Left ventricle myocardium inferior (tissue), 1 donor: ENCODE measurements around the gene DHRS1. TPM values are rescaled to one million over a fixed set of nuclear protein-coding genes. Genes with fewer than 3 reads are reported as not detected.

Source experiments
- DNase-seq: peaks from one replicate; pipeline ENCODE4 v3.0.0-alpha.2; 2020
- H3K27ac ChIP-seq: fragments of 200-600 bp; replicated peaks from 2 replicates; pipeline ENCODE4 v1.8.0; 2021
- H3K27me3 ChIP-seq: fragments of 200-600 bp; 2 replicates; pipeline ENCODE4 v1.8.0; 2021; ENCODE audit warnings: low read depth
- H3K36me3 ChIP-seq: fragments of 200-600 bp; 2 replicates; pipeline ENCODE4 v1.8.0; 2021
- H3K4me1 ChIP-seq: fragments of 200-600 bp; 2 replicates; pipeline ENCODE4 v1.8.0; 2021
- H3K4me3 ChIP-seq: fragments of 200-600 bp; 2 replicates; pipeline ENCODE4 v1.8.0; 2021; ENCODE audit warnings: mild to moderate bottlenecking, moderate library complexity
- H3K9me3 ChIP-seq: fragments of 200-600 bp; replicated peaks from 2 replicates; pipeline ENCODE4 v1.8.0; 2021
- CTCF ChIP-seq: fragments of 200-600 bp; IDR thresholded peaks from 2 replicates; pipeline ENCODE4 v1.8.0; 2021; ENCODE audit warnings: antibody characterized with exemption, mild to moderate bottlenecking, borderline replicate concordance
- intact Hi-C: fragments of 100-400 bp; cut with micrococcal nuclease; formaldehyde crosslinking; loops from one replicate; pipeline ENCODE4 v1.11.0; 2022
- total RNA-seq: library from RNA; stranded (reverse); fragmentation: NEBNext Ultra II Directional; extraction: Animal tissue kit (Norgen Biotek cat#: 25700); gene quantifications from one replicate; pipeline ENCODE4 v1.2.1, GENCODE V29; 2021
- donor health status: DM: no; HTN: yes; CAD: no; lungs with severe emphysema.

Gene DHRS1
- total RNA-seq, 1 donor from 2014 or later, result 6.9 TPM

DNA sequence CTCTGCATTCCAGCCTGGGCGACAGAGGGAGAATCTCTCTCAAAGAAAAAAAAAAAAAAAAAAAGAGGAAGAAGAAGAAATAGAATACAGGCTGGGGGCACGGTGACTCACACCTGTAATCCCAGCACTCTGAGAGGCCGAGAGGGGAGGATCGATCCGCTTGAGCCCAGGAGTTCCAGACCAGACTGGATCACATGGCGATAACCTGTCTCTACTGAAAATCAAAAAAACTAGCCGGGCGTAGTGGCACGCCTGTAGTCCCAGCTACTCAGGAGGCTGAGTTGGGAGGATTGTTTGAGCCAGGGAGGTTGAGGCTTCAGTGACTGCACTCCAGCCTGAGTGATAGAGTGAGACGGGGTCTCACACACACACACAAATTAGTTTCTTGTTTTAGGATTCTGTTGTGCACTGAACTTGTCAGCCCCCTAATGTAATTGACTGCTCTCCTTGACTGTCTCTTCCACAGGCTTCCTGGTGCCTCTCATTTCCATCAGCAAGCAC lies 56.2 kb downstream of the DHRS1 start:
- DNase-seq, result no peak
- Histone ChIP-seq H3K4me1 (peaks cover 47% of the 10 kb centered on the region), H3K36me3 (peaks cover 31% of the 10 kb centered on the region), H3K27ac (peak overlapping the region; percentile 98), H3K9me3 (no peaks in the 10 kb centered on the region), H3K27me3 (no peaks in the 10 kb centered on the region), H3K4me3 (peak overlapping the region; percentile 85)
- no peak for TF ChIP-seq CTCF
- intact Hi-C loops, result no loop called here

DNA sequence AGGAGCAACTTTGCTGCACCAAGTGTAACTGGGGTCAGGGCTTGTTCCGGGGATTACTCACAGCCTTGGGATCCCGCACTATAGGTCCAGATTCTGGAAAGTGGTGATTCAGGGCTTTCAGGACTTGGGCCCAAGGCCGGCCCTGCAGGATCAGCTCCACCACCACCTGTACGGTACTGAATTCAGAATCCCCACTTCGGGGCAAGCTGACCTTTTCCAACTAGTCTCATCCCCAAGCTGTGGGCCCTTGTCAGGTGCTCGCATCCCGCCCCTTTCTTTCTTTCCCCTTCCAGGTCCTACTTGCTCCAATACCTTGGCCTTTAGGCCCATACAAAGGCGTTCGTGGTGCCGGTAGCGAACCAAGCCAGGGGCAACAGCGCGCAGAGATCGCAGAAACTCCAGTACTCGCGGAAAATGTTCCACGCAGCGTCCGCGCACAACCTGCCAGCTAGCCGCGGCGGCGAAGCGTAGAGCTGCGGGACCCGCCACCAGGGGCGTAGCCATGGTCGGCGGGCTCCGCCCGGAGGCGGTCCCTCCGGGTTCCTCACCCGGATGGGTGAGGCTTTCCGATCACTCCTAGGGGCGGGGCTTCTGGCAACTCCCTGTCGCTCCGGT lies 57.6 kb downstream of the DHRS1 start:
- no peaks in the 10 kb centered on the region for H3K9me3 ChIP-seq
- no peaks in the 10 kb centered on the region for H3K27me3 ChIP-seq
- intact Hi-C loops, result no loop called here
- H3K27ac ChIP-seq, result peak overlapping the region; percentile 98
- peaks cover 62% of the 10 kb centered on the region for H3K4me1 ChIP-seq
- peak; percentile 91 for DNase-seq
- peak overlapping the region; percentile 85 for H3K4me3 ChIP-seq
- H3K36me3 ChIP-seq, result peaks cover 45% of the 10 kb centered on the region
- peak; percentile 78 for TF ChIP-seq CTCF

Other genes with a start within 250 kb of the DHRS1 start
- gene CARMIL3, start 247.8 kb downstream of the DHRS1 start, total RNA-seq, result 0.11 TPM
- gene CPNE6, start 228.2 kb downstream of the DHRS1 start, total RNA-seq, result not detected
- 3.1 TPM for gene PCK2, start 205.5 kb downstream of the DHRS1 start, total RNA-seq
- gene DCAF11, start 185.0 kb downstream of the DHRS1 start, total RNA-seq, result 74.7 TPM
- gene NRL, start 184.8 kb downstream of the DHRS1 start, total RNA-seq, result 1.5 TPM
- gene FITM1, start 169.1 kb downstream of the DHRS1 start, total RNA-seq, result 148 TPM
- 108 TPM for gene PSME1, start 163.6 kb downstream of the DHRS1 start, total RNA-seq
- 14.5 TPM for gene EMC9, start 158.2 kb downstream of the DHRS1 start, total RNA-seq
- gene PSME2, start 153.2 kb downstream of the DHRS1 start, total RNA-seq, result 89.7 TPM
- gene RNF31, start 152.3 kb downstream of the DHRS1 start, total RNA-seq, result 34.8 TPM
- gene IRF9, start 138.5 kb downstream of the DHRS1 start, total RNA-seq, result 24.0 TPM
- 1.6 TPM for gene REC8, start 127.7 kb downstream of the DHRS1 start, total RNA-seq
- 13.3 TPM for gene IPO4, start 111.0 kb downstream of the DHRS1 start, total RNA-seq
- gene TM9SF1, start 104.3 kb downstream of the DHRS1 start, total RNA-seq, result 22.2 TPM
- not detected for gene TSSK4, start 94.1 kb downstream of the DHRS1 start, total RNA-seq
- gene CHMP4A, start 86.3 kb downstream of the DHRS1 start, total RNA-seq, result 33.1 TPM
- gene MDP1, start 83.7 kb downstream of the DHRS1 start, total RNA-seq, result 16.6 TPM
- gene NEDD8, start 67.4 kb downstream of the DHRS1 start, total RNA-seq, result 214 TPM
- 29.7 TPM for gene GMPR2, start 66.9 kb downstream of the DHRS1 start, total RNA-seq
- 30.6 TPM for gene TINF2, start 57.2 kb downstream of the DHRS1 start, total RNA-seq
- gene TGM1, start 36.6 kb downstream of the DHRS1 start, total RNA-seq, result 0.96 TPM
- 22.3 TPM for gene RABGGTA, start 28.2 kb downstream of the DHRS1 start, total RNA-seq
- 23.4 TPM for gene NOP9, start 70 bp upstream of the DHRS1 start, total RNA-seq
- gene CIDEB, start 8.2 kb upstream of the DHRS1 start, total RNA-seq, result 3.1 TPM
- 0.71 TPM for gene LTB4R2, start 10.4 kb upstream of the DHRS1 start, total RNA-seq
- 1.8 TPM for gene LTB4R, start 11.7 kb upstream of the DHRS1 start, total RNA-seq
- gene ADCY4, start 35.3 kb upstream of the DHRS1 start, total RNA-seq, result 26.6 TPM
- gene RIPK3, start 40.2 kb upstream of the DHRS1 start, total RNA-seq, result 3.6 TPM
- 20.6 TPM for gene NFATC4, start 68.4 kb upstream of the DHRS1 start, total RNA-seq
- gene NYNRIN, start 99.2 kb upstream of the DHRS1 start, total RNA-seq, result 8.0 TPM
- gene CBLN3, start 129.9 kb upstream of the DHRS1 start, total RNA-seq, result 0.55 TPM
- 20.5 TPM for gene KHNYN, start 130.2 kb upstream of the DHRS1 start, total RNA-seq
- 74.8 TPM for gene SDR39U1, start 143.0 kb upstream of the DHRS1 start, total RNA-seq
- 0.66 TPM for gene CMA1, start 208.5 kb upstream of the DHRS1 start, total RNA-seq